ENCODE data around the gene BBOX1.

Gene BBOX1

DNA sequence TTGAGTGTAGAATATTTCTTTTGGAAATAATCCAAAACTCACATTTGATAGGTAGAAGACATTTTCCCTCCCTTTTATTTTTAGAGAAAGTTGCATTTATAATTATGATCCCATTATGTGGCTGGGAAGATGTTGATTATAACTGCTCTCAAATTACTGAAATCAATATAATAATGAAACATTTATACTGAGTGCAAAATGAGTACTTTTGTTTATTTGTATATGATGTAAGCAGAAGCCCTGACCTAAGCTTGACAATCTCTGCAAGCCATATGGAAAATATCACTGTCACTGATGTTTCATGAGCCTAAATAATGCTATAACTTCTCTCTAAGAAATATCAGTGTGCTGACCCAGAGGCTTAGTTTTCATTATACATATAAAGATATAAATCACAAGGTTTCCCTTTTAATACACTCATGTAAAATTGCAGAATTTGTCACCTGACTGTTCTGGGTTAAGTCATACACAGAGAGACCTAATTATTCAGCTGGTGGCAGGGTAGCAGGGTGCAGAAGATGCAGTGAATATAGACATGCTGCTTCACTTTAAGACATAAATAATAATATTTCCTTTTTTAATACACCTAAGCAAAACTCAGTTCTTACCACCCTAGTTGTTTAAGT is 99.2 kb downstream of the BBOX1 start:
- no peak for TF ChIP-seq CTCF (IDR thresholded peaks at IDR 0.05)
- Mint-ChIP-seq H3K36me3 (ENCODE audit: low read depth) (peaks cover 44% of the 10 kb centered on the region), H3K4me1 (no peaks in the 10 kb centered on the region), H3K27ac (no peak overlapping the region), H3K4me3 (no peak overlapping the region), H3K9me3 (peaks cover 68% of the 10 kb centered on the region), H3K27me3 (ENCODE audit: low read depth, poor library complexity) (no peaks in the 10 kb centered on the region)
- DNase-seq: no peak

DNA sequence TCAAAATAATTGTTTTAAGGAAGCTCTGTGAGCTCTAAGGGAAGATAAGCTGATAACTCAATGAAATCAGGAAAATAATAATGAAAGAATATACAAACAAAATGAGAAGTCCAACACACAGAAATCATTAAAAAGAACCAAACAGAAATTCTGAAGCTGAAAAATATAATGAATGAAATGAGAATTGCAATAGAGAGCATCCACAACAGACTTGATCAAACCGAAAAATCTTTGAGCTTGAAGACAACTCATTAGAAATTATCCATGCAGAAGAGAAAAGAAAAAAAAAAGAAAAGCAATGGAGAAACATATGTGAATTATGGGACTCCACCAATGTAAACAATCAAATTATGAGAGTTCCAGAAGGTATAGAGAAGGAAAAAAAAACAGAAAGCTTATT is 101.0 kb downstream of the BBOX1 start:
- no peak overlapping the region for H3K27ac Mint-ChIP-seq
- peaks cover 28% of the 10 kb centered on the region for H3K36me3 Mint-ChIP-seq (ENCODE audit: low read depth)
- no peaks in the 10 kb centered on the region for H3K4me1 Mint-ChIP-seq
- DNase-seq: no peak
- no peak overlapping the region for H3K4me3 Mint-ChIP-seq
- no peak for TF ChIP-seq CTCF (IDR thresholded peaks at IDR 0.05)
- peaks cover 52% of the 10 kb centered on the region for H3K9me3 Mint-ChIP-seq
- H3K27me3 Mint-ChIP-seq (ENCODE audit: low read depth, poor library complexity): no peaks in the 10 kb centered on the region

GRCh38 chr11:27147916-27148315 is 107.3 kb downstream of the BBOX1 start:
- no peaks in the 10 kb centered on the region for H3K4me1 Mint-ChIP-seq
- DNase-seq: no peak
- no peaks in the 10 kb centered on the region for H3K27me3 Mint-ChIP-seq (ENCODE audit: low read depth, poor library complexity)
- no peak overlapping the region for H3K4me3 Mint-ChIP-seq
- TF ChIP-seq CTCF (IDR thresholded peaks at IDR 0.05): no peak
- peaks cover 12% of the 10 kb centered on the region for H3K36me3 Mint-ChIP-seq (ENCODE audit: low read depth)
- H3K9me3 Mint-ChIP-seq: peaks cover 12% of the 10 kb centered on the region
- no peak overlapping the region for H3K27ac Mint-ChIP-seq

DNA sequence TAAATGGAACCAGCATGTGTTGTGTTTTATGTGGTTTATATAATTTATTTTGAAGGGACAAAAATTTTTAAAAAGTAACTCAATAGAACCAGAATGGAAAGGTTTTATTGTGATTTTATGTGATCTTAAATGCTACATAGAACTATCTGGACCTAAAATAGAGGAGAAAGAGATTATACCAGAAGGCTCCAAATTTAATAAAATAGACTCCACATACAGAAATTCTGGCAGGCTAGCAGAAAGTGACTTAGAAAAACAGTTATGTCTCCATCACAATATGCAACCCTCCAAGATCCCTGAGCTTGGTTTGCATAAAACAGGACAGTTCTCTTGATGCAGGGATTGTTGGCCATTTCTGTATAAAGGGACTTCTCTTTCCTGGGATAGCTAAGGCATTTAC is 107.9 kb downstream of the BBOX1 start:
- peaks cover 8% of the 10 kb centered on the region for H3K9me3 Mint-ChIP-seq
- no peak for TF ChIP-seq CTCF (IDR thresholded peaks at IDR 0.05)
- no peak overlapping the region for H3K4me3 Mint-ChIP-seq
- H3K36me3 Mint-ChIP-seq (ENCODE audit: low read depth): peaks cover 12% of the 10 kb centered on the region
- no peak for DNase-seq
- H3K4me1 Mint-ChIP-seq: no peaks in the 10 kb centered on the region
- no peaks in the 10 kb centered on the region for H3K27me3 Mint-ChIP-seq (ENCODE audit: low read depth, poor library complexity)
- no peak overlapping the region for H3K27ac Mint-ChIP-seq

GRCh38 chr11:27150098-27150497 is 109.5 kb downstream of the BBOX1 start:
- Mint-ChIP-seq H3K4me3 (no peak overlapping the region), H3K36me3 (ENCODE audit: low read depth) (peaks cover 7% of the 10 kb centered on the region), H3K27ac (no peak overlapping the region), H3K4me1 (no peaks in the 10 kb centered on the region), H3K9me3 (no peaks in the 10 kb centered on the region), H3K27me3 (ENCODE audit: low read depth, poor library complexity) (no peaks in the 10 kb centered on the region)
- DNase-seq: no peak
- TF ChIP-seq CTCF (IDR thresholded peaks at IDR 0.05): no peak

GRCh38 chr11:27153136-27153535 is 112.5 kb downstream of the BBOX1 start:
- peaks cover 4% of the 10 kb centered on the region for H3K27me3 Mint-ChIP-seq (ENCODE audit: low read depth, poor library complexity)
- H3K27ac Mint-ChIP-seq: no peak overlapping the region
- H3K4me1 Mint-ChIP-seq: no peaks in the 10 kb centered on the region
- H3K36me3 Mint-ChIP-seq (ENCODE audit: low read depth): peaks cover 18% of the 10 kb centered on the region
- TF ChIP-seq CTCF (IDR thresholded peaks at IDR 0.05): no peak
- H3K9me3 Mint-ChIP-seq: peaks cover 15% of the 10 kb centered on the region
- no peak overlapping the region for H3K4me3 Mint-ChIP-seq
- no peak for DNase-seq
